Natural killer cell (primary cell): ENCODE measurements around the gene GNGT2. TPM values are rescaled to one million over a fixed set of nuclear protein-coding genes. Genes with fewer than 3 reads are reported as not detected.

ENCODE experiments used
- ATAC-seq, 3 donors: fragments of 150-1000 bp in 2 of 3; fragments of 200-7000 bp in 1 of 3; cut with Tn5 transposase; 1 replicate in 1 of 3; 2 replicates in 2 of 3; pipeline ENCODE4 v1.10.0; 2021; ENCODE audit warnings: mild to moderate bottlenecking in 2 of 3, moderate library complexity in 2 of 3
- DNase-seq, 2 donors: peaks; one replicate each; pipeline versions ENCODE4 v3.0.0 to v3.0.0-alpha.2; 2013 to 2021; ENCODE audit warnings: mixed read lengths in 1 of 2
- H3K27ac ChIP-seq: one replicate; pipeline ENCODE4 v1.5.1; 2013; ENCODE audit warnings: mild to moderate bottlenecking, low read length
- H3K27me3 ChIP-seq: one replicate; pipeline ENCODE4 v1.6.1; 2013; ENCODE audit warnings: low read length; ENCODE audit not compliant: control insufficient read depth, insufficient read depth
- H3K36me3 ChIP-seq: one replicate; pipeline ENCODE4 v1.6.1; 2013; ENCODE audit warnings: low read length; ENCODE audit not compliant: control insufficient read depth, insufficient read depth
- H3K4me1 ChIP-seq: one replicate; pipeline ENCODE4 v1.6.1; 2013; ENCODE audit warnings: low read length; ENCODE audit not compliant: control insufficient read depth, insufficient read depth
- H3K4me3 ChIP-seq: one replicate; pipeline ENCODE4 v1.5.1; 2013; ENCODE audit warnings: low read length
- H3K9me3 ChIP-seq: one replicate; pipeline ENCODE4 v1.6.1; 2013; ENCODE audit warnings: low read length; ENCODE audit not compliant: control insufficient read depth, insufficient read depth
- H3K27ac Mint-ChIP-seq, 2 donors: one replicate each; pipeline ENCODE4 v1.8.0; 2022; ENCODE audit warnings: mild to moderate bottlenecking in 2 of 2, mixed read lengths in 2 of 2, moderate library complexity in 1 of 2
- H3K27me3 Mint-ChIP-seq, 2 donors: one replicate each; pipeline ENCODE4 v1.8.0; 2022; ENCODE audit warnings: low read depth in 2 of 2, mixed read lengths in 2 of 2
- H3K36me3 Mint-ChIP-seq: one replicate; pipeline ENCODE4 v1.8.0; 2022; ENCODE audit warnings: mixed read lengths
- H3K4me1 Mint-ChIP-seq, 2 donors: one replicate each; pipeline ENCODE4 v1.8.0; 2022; ENCODE audit warnings: mixed read lengths in 2 of 2
- H3K4me3 Mint-ChIP-seq: one replicate; pipeline ENCODE4 v1.8.0; 2022; ENCODE audit warnings: mild to moderate bottlenecking, moderate library complexity, mixed read lengths
- H3K9me3 Mint-ChIP-seq, 2 donors: one replicate each; pipeline ENCODE4 v1.8.0; 2022; ENCODE audit warnings: mixed read lengths in 2 of 2
- WGBS: methylation state at CpG from one replicate; pipeline ENCODE4 v1.1.7; 2013; ENCODE audit warnings: missing lambda C conversion rate; ENCODE audit not compliant: insufficient coverage; 5-methylcytosine and 5-hydroxymethylcytosine counted together
- intact Hi-C: fragments of 100-400 bp; cut with micrococcal nuclease; formaldehyde crosslinking; loops from one replicate; pipeline ENCODE4 v1.14.2; 2022
- total RNA-seq, 4 donors: library from RNA; stranded (reverse); fragments of 120-200 nt in 1 of 4; gene quantifications; one replicate each; pipeline versions ENCODE4 v1.2.3 to v1.2.4, GENCODE V29; 2013 to 2022
- TF ChIP-seq, protein P1 (sequence below): fragments of 200-600 bp; IDR thresholded peaks from one replicate; pipeline ENCODE4 v1.8.0; 2022; ENCODE audit warnings: antibody characterized with exemption

GNGT2 gene
- total RNA-seq, 3 donors from 2014 or later (not counting 1 experiment from before 2014, with no cell fraction given), result 35.8 to 41.6 (median 39.4) TPM

- H3K9me3 Mint-ChIP-seq, result no peaks in the 10 kb centered on the region
- Histone ChIP-seq H3K4me3 (peak overlapping the region; percentile 17), H3K36me3 (peaks cover 16% of the 10 kb centered on the region), H3K9me3 (no peaks in the 10 kb centered on the region), H3K27ac (peak overlapping the region; percentile 97), H3K4me1 (peaks cover 97% of the 10 kb centered on the region), H3K27me3 (no peaks in the 10 kb centered on the region)
- ATAC-seq (no peak), DNase-seq (peak in 1 of 2 donors; percentile 47)
- H3K27ac Mint-ChIP-seq, result peak overlapping the region; percentile 83 to 98
- TF ChIP-seq, protein P1, sequence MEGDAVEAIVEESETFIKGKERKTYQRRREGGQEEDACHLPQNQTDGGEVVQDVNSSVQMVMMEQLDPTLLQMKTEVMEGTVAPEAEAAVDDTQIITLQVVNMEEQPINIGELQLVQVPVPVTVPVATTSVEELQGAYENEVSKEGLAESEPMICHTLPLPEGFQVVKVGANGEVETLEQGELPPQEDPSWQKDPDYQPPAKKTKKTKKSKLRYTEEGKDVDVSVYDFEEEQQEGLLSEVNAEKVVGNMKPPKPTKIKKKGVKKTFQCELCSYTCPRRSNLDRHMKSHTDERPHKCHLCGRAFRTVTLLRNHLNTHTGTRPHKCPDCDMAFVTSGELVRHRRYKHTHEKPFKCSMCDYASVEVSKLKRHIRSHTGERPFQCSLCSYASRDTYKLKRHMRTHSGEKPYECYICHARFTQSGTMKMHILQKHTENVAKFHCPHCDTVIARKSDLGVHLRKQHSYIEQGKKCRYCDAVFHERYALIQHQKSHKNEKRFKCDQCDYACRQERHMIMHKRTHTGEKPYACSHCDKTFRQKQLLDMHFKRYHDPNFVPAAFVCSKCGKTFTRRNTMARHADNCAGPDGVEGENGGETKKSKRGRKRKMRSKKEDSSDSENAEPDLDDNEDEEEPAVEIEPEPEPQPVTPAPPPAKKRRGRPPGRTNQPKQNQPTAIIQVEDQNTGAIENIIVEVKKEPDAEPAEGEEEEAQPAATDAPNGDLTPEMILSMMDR, result no peak
- H3K4me3 Mint-ChIP-seq, result peak overlapping the region; percentile 100
- H3K4me1 Mint-ChIP-seq, result peaks cover 87 to 92% of the 10 kb centered on the region in 2 donors
- H3K27me3 Mint-ChIP-seq, result no peaks in the 10 kb centered on the region
- 48% methylated on average over 12 of the region's 12 CpGs for WGBS
- H3K36me3 Mint-ChIP-seq, result peaks cover 14% of the 10 kb centered on the region
- intact Hi-C loops, result loop anchor here (5.0 kb wide), 1 partner anchor 493 kb away; the partner anchor contains the start of genes PRAC1 and PRAC2
Measured at GRCh38 chr17:49214676-49215360, 4.4 kb upstream of the GNGT2 start.

- Histone ChIP-seq H3K4me3 (peak overlapping the region; percentile 59), H3K36me3 (peaks cover 15% of the 10 kb centered on the region), H3K27ac (peak overlapping the region; percentile 56), H3K9me3 (no peaks in the 10 kb centered on the region), H3K4me1 (peaks cover 97% of the 10 kb centered on the region), H3K27me3 (no peaks in the 10 kb centered on the region)
- DNase-seq (no peak), ATAC-seq (no peak)
- H3K27me3 Mint-ChIP-seq, result no peaks in the 10 kb centered on the region
- peaks cover 92 to 93% of the 10 kb centered on the region in 2 donors for H3K4me1 Mint-ChIP-seq
- H3K27ac Mint-ChIP-seq, result peak overlapping the region; percentile 83 to 98
- peaks cover 14% of the 10 kb centered on the region for H3K36me3 Mint-ChIP-seq
- WGBS, result 71% methylated on average over 2 of the region's 2 CpGs
- H3K4me3 Mint-ChIP-seq, result peak overlapping the region; percentile 100
- no peaks in the 10 kb centered on the region for H3K9me3 Mint-ChIP-seq
- TF ChIP-seq, protein P1, result no peak
- intact Hi-C loops, result no loop called here
Measured at GRCh38 chr17:49213847-49214246, 3.5 kb upstream of the GNGT2 start.

- DNase-seq (no peak), ATAC-seq (no peak)
- Mint-ChIP-seq H3K36me3 (peaks cover 14% of the 10 kb centered on the region), H3K4me3 (peak overlapping the region; percentile 100), H3K4me1 (peaks cover 91% of the 10 kb centered on the region in 2 donors), H3K27ac (peak overlapping the region; percentile 83 to 98), H3K27me3 (no peaks in the 10 kb centered on the region), H3K9me3 (no peaks in the 10 kb centered on the region)
- Histone ChIP-seq H3K27ac (peak overlapping the region; percentile 56), H3K36me3 (peaks cover 15% of the 10 kb centered on the region), H3K4me3 (peak overlapping the region; percentile 59), H3K27me3 (no peaks in the 10 kb centered on the region), H3K9me3 (no peaks in the 10 kb centered on the region), H3K4me1 (peaks cover 97% of the 10 kb centered on the region)
- intact Hi-C loops, result no loop called here
- 37% methylated on average over 5 of the region's 5 CpGs for WGBS
- TF ChIP-seq, protein P1, result no peak
Measured at GRCh38 chr17:49213399-49213798, 3.0 kb upstream of the GNGT2 start.
